HCT116 (cell line): ENCODE results near the gene HIVEP3. TPM values are rescaled to one million over a fixed set of nuclear protein-coding genes. Genes with fewer than 3 reads are reported as not detected.

Experiments used
- ATAC-seq: fragments of 200-7000 bp; cut with Tn5 transposase; 2 replicates; pipeline ENCODE4 v1.9.1; 2020; ENCODE audit warnings: mild to moderate bottlenecking, moderate library complexity
- BruUV-seq: library from RNA; stranded (reverse); fragments of 400-500 nt; replicated peaks from 2 replicates; lab custom pipeline; 2021; lab: Mats Ljungman, UMichigan
- CTCF ChIA-PET: fragments of 300-600 bp; sonication (Branson Sonifier 250); formaldehyde crosslinking; loops from one replicate; lab custom pipeline; 2021; ENCODE audit warnings: antibody characterized with exemption; lab: Charles Lee
- POLR2A ChIA-PET: fragments of 300-600, 350-600 bp; sonication (Branson Sonifier 250); formaldehyde crosslinking; loops from one replicate; lab custom pipeline; 2021; ENCODE audit warnings: antibody characterized with exemption; lab: Charles Lee
- RAD21 ChIA-PET, 2 experiments: fragments of 300-600 bp; sonication (Branson Sonifier 250); formaldehyde crosslinking; loops; one replicate each; lab custom pipeline; 2023; ENCODE audit warnings: low total read pairs in 2 of 2; ENCODE audit not compliant: uncharacterized antibody in 2 of 2, unreplicated experiment in 2 of 2, low non-redundant PET in 1 of 2; lab: Charles Lee
- DNase-seq: peaks from one replicate; pipeline ENCODE4 v3.0.0-alpha.2; 2010; ENCODE audit warnings: low read depth, low spot score
- H2AFZ ChIP-seq: fragments of 200-600 bp; shearing (Covaris generic), sonication (generic); 2 replicates; pipeline ENCODE4 v1.6.1; 2017; ENCODE audit warnings: low read depth, mixed run types, mixed read lengths, antibody characterized with exemption, low read length; ENCODE audit not compliant: poor library complexity, severe bottlenecking
- H3K27ac ChIP-seq: 2 replicates; pipeline ENCODE4 v1.5.1; 2012; ENCODE audit warnings: low read depth, low read length
- H3K27me3 ChIP-seq: fragments of 200-600 bp; sonication (generic); 2 replicates; pipeline ENCODE4 v1.6.1; 2016; ENCODE audit warnings: mixed run types, low read length, mixed read lengths; ENCODE audit not compliant: insufficient read depth
- H3K36me3 ChIP-seq, 2 experiments: fragments of 200-500 bp in 1 of 2; fragments of 200-600 bp in 1 of 2; sonication (Bioruptor generic) in 1 of 2; sonication (generic) in 1 of 2; 2 replicates each; pipeline versions ENCODE4 v1.5.1 to v1.6.1; 2014 to 2016; ENCODE audit warnings: low read length in 2 of 2, inconsistent platforms in 1 of 2, mixed read lengths in 1 of 2, mixed run types in 1 of 2; ENCODE audit not compliant: insufficient read depth in 2 of 2, control insufficient read depth in 1 of 2
- H3K4me1 ChIP-seq, 2 experiments: fragments of 200-600 bp in 1 of 2; sonication (generic) in 1 of 2; 2 replicates each; pipeline versions ENCODE4 v1.5.1 to v1.6.1; 2012 to 2017; ENCODE audit warnings: low read length in 2 of 2, inconsistent platforms in 1 of 2, mild to moderate bottlenecking in 1 of 2, mixed read lengths in 1 of 2, mixed run types in 1 of 2, moderate library complexity in 1 of 2; ENCODE audit not compliant: insufficient read depth in 2 of 2, control insufficient read depth in 1 of 2
- H3K4me2 ChIP-seq: fragments of 200-600 bp; sonication (generic); 2 replicates; pipeline ENCODE4 v1.6.1; 2017; ENCODE audit warnings: mixed run types, low read length, mixed read lengths
- H3K4me3 ChIP-seq, 2 experiments: fragments of 200-600 bp in 1 of 2; sonication (generic) in 1 of 2; replicated peaks in 1 of 2; 2 replicates each; pipeline ENCODE4 v1.5.1; 2011 to 2016; ENCODE audit warnings: low read length in 2 of 2, control low read depth in 1 of 2, low read depth in 1 of 2, mild to moderate bottlenecking in 1 of 2, mixed read lengths in 1 of 2, mixed run types in 1 of 2
- H3K79me2 ChIP-seq: fragments of 200-600 bp; sonication (generic); 2 replicates; pipeline ENCODE4 v1.6.1; 2017; ENCODE audit warnings: mild to moderate bottlenecking, mixed run types, low read length, moderate library complexity, mixed read lengths; ENCODE audit not compliant: insufficient read depth
- H3K9ac ChIP-seq: fragments of 200-600 bp; sonication (generic); 2 replicates; pipeline ENCODE4 v1.6.1; 2016; ENCODE audit warnings: low read length, mixed read lengths
- H3K9me2 ChIP-seq: fragments of 200-600 bp; sonication (generic), shearing (Covaris generic); 2 replicates; pipeline ENCODE4 v1.6.1; 2017; ENCODE audit warnings: mixed run types, mild to moderate bottlenecking, moderate library complexity; ENCODE audit not compliant: insufficient read depth
- H3K9me3 ChIP-seq, 2 experiments: fragments of 200-500 bp in 1 of 2; fragments of 200-600 bp in 1 of 2; sonication (Bioruptor generic) in 1 of 2; sonication (generic) in 1 of 2; 2 replicates each; pipeline ENCODE4 v1.6.1; 2014 to 2017; ENCODE audit warnings: low read length in 2 of 2, mixed read lengths in 2 of 2, inconsistent platforms in 1 of 2, low read depth in 1 of 2, mild to moderate bottlenecking in 1 of 2, mixed run types in 1 of 2, moderate library complexity in 1 of 2; ENCODE audit not compliant: control insufficient read depth in 1 of 2, insufficient read depth in 1 of 2
- H4K20me1 ChIP-seq: fragments of 200-600 bp; sonication (generic), shearing (Covaris generic); 2 replicates; pipeline ENCODE4 v1.6.1; 2017; ENCODE audit warnings: mixed run types, mild to moderate bottlenecking, moderate library complexity; ENCODE audit not compliant: insufficient read depth
- CBX3 ChIP-seq: IDR thresholded peaks from 2 replicates; pipeline ENCODE4 v1.6.1; 2012; ENCODE audit warnings: low read depth
- CTCF ChIP-seq, 3 experiments: fragments of 200-600 bp in 1 of 3; sonication (generic) in 1 of 3; IDR thresholded peaks in 2 of 3; conservative IDR thresholded peaks in 1 of 3; 2 replicates each; pipeline ENCODE4 v1.5.1; 2012 to 2017; ENCODE audit warnings: low read depth in 2 of 3, low read length in 2 of 3, antibody characterized with exemption in 1 of 3, borderline replicate concordance in 1 of 3, control low read depth in 1 of 3, mild to moderate bottlenecking in 1 of 3, mixed read lengths in 1 of 3, mixed run types in 1 of 3, moderate library complexity in 1 of 3; ENCODE audit not compliant: insufficient read depth in 1 of 3
- EGR1 ChIP-seq: IDR thresholded peaks from 2 replicates; pipeline ENCODE4 v1.6.1; 2012; ENCODE audit warnings: low read depth
- EZH2 ChIP-seq: fragments of 200-600 bp; sonication (generic); IDR thresholded peaks from 2 replicates; pipeline ENCODE4 v1.6.1; 2017; ENCODE audit warnings: antibody characterized with exemption, mixed run types
- EZH2phosphoT487 ChIP-seq: fragments of 200-600 bp; IDR thresholded peaks from 2 replicates; pipeline ENCODE4 v1.6.1; 2018; ENCODE audit warnings: antibody characterized with exemption, borderline replicate concordance
- POLR2A ChIP-seq: IDR thresholded peaks from 2 replicates; pipeline ENCODE4 v1.7.0; 2011; ENCODE audit warnings: borderline replicate concordance; ENCODE audit not compliant: insufficient read depth, insufficient read length; ENCODE audit errors: extremely low read depth
- POLR2AphosphoS5 ChIP-seq: IDR thresholded peaks from 2 replicates; pipeline ENCODE4 v1.6.1; 2011; ENCODE audit warnings: mild to moderate bottlenecking, low read depth, low read length, moderate library complexity
- RAD21 ChIP-seq: IDR thresholded peaks from 2 replicates; pipeline ENCODE4 v1.6.1; 2012; ENCODE audit warnings: low read depth, mild to moderate bottlenecking
- REST ChIP-seq: IDR thresholded peaks from 2 replicates; pipeline ENCODE4 v1.6.1; 2012; ENCODE audit warnings: low read depth
- YY1 ChIP-seq: IDR thresholded peaks from 2 replicates; pipeline ENCODE4 v1.6.1; 2011; ENCODE audit warnings: low read length, low read depth, moderate library complexity, mild to moderate bottlenecking; ENCODE audit not compliant: insufficient replicate concordance; ENCODE audit errors: extremely low read depth
- ZBTB33 ChIP-seq: IDR thresholded peaks from 2 replicates; pipeline ENCODE4 v1.6.1; 2011; ENCODE audit warnings: mild to moderate bottlenecking, low read length, moderate library complexity; ENCODE audit not compliant: insufficient replicate concordance; ENCODE audit errors: extremely low read depth
- intact Hi-C: fragments of 100-400 bp; cut with micrococcal nuclease; formaldehyde crosslinking; loops from 2 replicates; pipeline ENCODE4 v1.10.0; 2022
- total RNA-seq: library from RNA; stranded (reverse); gene quantifications from one replicate; pipeline ENCODE4 v1.2.1, GENCODE V29; 2021; ENCODE audit not compliant: unreplicated experiment

Gene HIVEP3
- total RNA-seq, 1 experiment from 2014 or later: 7.1 TPM

GRCh38 chr1:41646186-41646585 lies 272.5 kb downstream of the HIVEP3 start:
- Histone ChIP-seq H3K4me2 (no peak overlapping the region), H3K9me3 (no peaks in the 10 kb centered on the region), H2AFZ (no peak overlapping the region), H3K9me2 (no peaks in the 10 kb centered on the region)
- TF ChIP-seq EGR1 (no peak), POLR2AphosphoS5 (no peak), YY1 (no peak), ZBTB33 (no peak), EZH2 (no peak), POLR2A (no peak), RAD21 (no peak)
- TF ChIP-seq, all 23 proteins: peak for 0
- Histone ChIP-seq H3K4me3 (no peak overlapping the region), H3K9ac (no peak overlapping the region), H4K20me1 (no peaks in the 10 kb centered on the region), H3K79me2 (no peaks in the 10 kb centered on the region), H3K36me3 (no peaks in the 10 kb centered on the region), H3K27ac (no peak overlapping the region), H3K4me1 (peaks cover 13 to 14% of the 10 kb centered on the region in 2 experiments; a peak in 3 of 4 replicates), H3K27me3 (no peaks in the 10 kb centered on the region)
- RAD21 ChIA-PET: no interaction called here
- CTCF ChIA-PET: no interaction called here
- intact Hi-C loops: no loop called here
- POLR2A ChIA-PET: no interaction called here
- ATAC-seq (no peak), DNase-seq (no peak)
- BruUV-seq: no TSS peak

GRCh38 chr1:41645062-41645461 lies 273.7 kb downstream of the HIVEP3 start:
- Histone ChIP-seq H3K27me3 (no peaks in the 10 kb centered on the region), H3K4me3 (no peak overlapping the region), H4K20me1 (no peaks in the 10 kb centered on the region), H3K9me2 (no peaks in the 10 kb centered on the region), H3K79me2 (no peaks in the 10 kb centered on the region), H3K9ac (no peak overlapping the region), H3K4me2 (no peak overlapping the region), H3K36me3 (no peaks in the 10 kb centered on the region), H2AFZ (no peak overlapping the region), H3K27ac (no peak overlapping the region), H3K9me3 (no peaks in the 10 kb centered on the region), H3K4me1 (peaks cover 7% of the 10 kb centered on the region in 2 experiments; a peak in 3 of 4 replicates)
- DNase-seq: no peak
- no TSS peak for BruUV-seq
- ATAC-seq: no peak
- TF ChIP-seq CBX3 (no peak), REST (no peak), CTCF (IDR thresholded peaks at IDR 0.05 in 2 of 3, conservative IDR thresholded peaks at IDR 0.05 in 1 of 3; ENCODE audit: borderline replicate concordance in 1 of 3, insufficient read depth in 1 of 3, low read depth in 2 of 3, low read length in 2 of 3) (no peak), RAD21 (no peak), EZH2phosphoT487 (no peak)
- ChIA-PET POLR2A (no interaction called here), RAD21 (no interaction called here), CTCF (no interaction called here)
- intact Hi-C loops: no loop called here
